Ishikawa (cell line): ENCODE measurements around the gene AP5Z1.

Experiments used
- CEBPB ChIP-seq: IDR thresholded peaks from 2 replicates; pipeline ENCODE4 v1.6.1; 2012
- CREB1 ChIP-seq: IDR thresholded peaks from 2 replicates; pipeline ENCODE4 v1.6.1; 2012; ENCODE audit warnings: low read depth
- EGR1 ChIP-seq: IDR thresholded peaks from 2 replicates; pipeline ENCODE4 v1.6.1; 2012
- EP300 ChIP-seq: IDR thresholded peaks from 2 replicates; pipeline ENCODE4 v1.6.1; 2012; ENCODE audit warnings: borderline replicate concordance
- FOXM1 ChIP-seq: IDR thresholded peaks from 2 replicates; pipeline ENCODE4 v1.6.1; 2012; ENCODE audit warnings: low read depth, borderline replicate concordance
- MAX ChIP-seq: IDR thresholded peaks from 2 replicates; pipeline ENCODE4 v1.6.1; 2012
- NFIC ChIP-seq: IDR thresholded peaks from 2 replicates; pipeline ENCODE4 v1.6.1; 2012
- RAD21 ChIP-seq: IDR thresholded peaks from 2 replicates; pipeline ENCODE4 v1.6.1; 2012; ENCODE audit warnings: low read depth
- REST ChIP-seq: IDR thresholded peaks from 2 replicates; pipeline ENCODE4 v1.6.1; 2012; ENCODE audit warnings: low read depth, mild to moderate bottlenecking
- TAF1 ChIP-seq: IDR thresholded peaks from 2 replicates; pipeline ENCODE4 v1.6.1; 2012; ENCODE audit warnings: low read depth, mild to moderate bottlenecking
- TCF12 ChIP-seq: IDR thresholded peaks from 2 replicates; pipeline ENCODE4 v1.6.1; 2012; ENCODE audit warnings: low read depth
- TEAD4 ChIP-seq: IDR thresholded peaks from 2 replicates; pipeline ENCODE4 v1.6.1; 2012
- USF1 ChIP-seq: IDR thresholded peaks from 2 replicates; pipeline ENCODE4 v1.6.1; 2012
- YY1 ChIP-seq: IDR thresholded peaks from 2 replicates; pipeline ENCODE4 v1.6.1; 2012; ENCODE audit warnings: low read depth
- ZBTB7A ChIP-seq: IDR thresholded peaks from 2 replicates; pipeline ENCODE4 v1.6.1; 2012; ENCODE audit warnings: low read depth

AP5Z1 gene

GRCh38 chr7:4835398-4836205 is 60.2 kb downstream of the AP5Z1 start:
- no peak for TF ChIP-seq NFIC
- no peak for TF ChIP-seq CREB1
- no peak for TF ChIP-seq TAF1
- no peak for TF ChIP-seq USF1
- no peak for TF ChIP-seq RAD21
- TF ChIP-seq YY1, result no peak
- TF ChIP-seq EP300, result no peak
- no peak for TF ChIP-seq MAX
- no peak for TF ChIP-seq TCF12
- TF ChIP-seq EGR1, result no peak
- no peak for TF ChIP-seq CEBPB
- TF ChIP-seq TEAD4, result no peak
- no peak for TF ChIP-seq ZBTB7A
- TF ChIP-seq REST, result no peak
- no peak for TF ChIP-seq FOXM1

GRCh38 chr7:4836206-4836661 is 60.8 kb downstream of the AP5Z1 start:
- TF ChIP-seq EGR1 (no peak), FOXM1 (no peak), EP300 (no peak), TAF1 (no peak), ZBTB7A (no peak), MAX (no peak), YY1 (no peak), CREB1 (no peak), REST (no peak), RAD21 (no peak), USF1 (no peak), TEAD4 (no peak), NFIC (no peak), CEBPB (no peak), TCF12 (no peak)

GRCh38 chr7:4837041-4837802 is 61.8 kb downstream of the AP5Z1 start:
- TF ChIP-seq RAD21, result no peak
- TF ChIP-seq YY1, result no peak
- no peak for TF ChIP-seq TAF1
- TF ChIP-seq REST, result no peak
- no peak for TF ChIP-seq TCF12
- no peak for TF ChIP-seq MAX
- TF ChIP-seq CEBPB, result no peak
- TF ChIP-seq EGR1, result no peak
- no peak for TF ChIP-seq ZBTB7A
- no peak for TF ChIP-seq USF1
- TF ChIP-seq NFIC, result no peak
- TF ChIP-seq CREB1, result no peak
- no peak for TF ChIP-seq EP300
- TF ChIP-seq FOXM1, result no peak
- TF ChIP-seq TEAD4, result no peak
